GM12874 (cell line): ENCODE results near the gene NAV2.

Source experiments
- CTCF ChIP-seq: IDR thresholded peaks from 2 replicates; pipeline ENCODE4 v1.5.1; 2011; ENCODE audit warnings: low read depth, mild to moderate bottlenecking, control low read depth, low read length, moderate library complexity; ENCODE audit not compliant: insufficient read depth

Gene NAV2

GRCh38 chr11:19781351-19781750 is 68.7 kb downstream of the NAV2 start:
- no peak for TF ChIP-seq CTCF

- TF ChIP-seq CTCF = no peak
Observed at GRCh38 chr11:19785265-19785664, 72.6 kb downstream of the NAV2 start.

GRCh38 chr11:19786644-19787043 is 74.0 kb downstream of the NAV2 start:
- no peak for TF ChIP-seq CTCF

GRCh38 chr11:19788435-19788834 is 75.8 kb downstream of the NAV2 start:
- no peak for TF ChIP-seq CTCF

GRCh38 chr11:19789245-19789644 is 76.6 kb downstream of the NAV2 start:
- TF ChIP-seq CTCF = no peak

GRCh38 chr11:19789835-19790710 is 77.4 kb downstream of the NAV2 start:
- TF ChIP-seq CTCF = no peak

GRCh38 chr11:19790831-19791552 is 78.4 kb downstream of the NAV2 start:
- no peak for TF ChIP-seq CTCF
